Smooth muscle cell (in vitro differentiated cells): Measurements from ENCODE around the gene TASOR2. TPM values are rescaled to one million over a fixed set of nuclear protein-coding genes. Genes with fewer than 3 reads are reported as not detected.

Experiments used
- DNase-seq: peaks from one replicate; lab custom pipeline; 2025; ENCODE audit not compliant: unreplicated experiment; lab: John Stamatoyannopoulos, UW
- H2AFZ ChIP-seq: fragments of 200-600 bp; sonication (generic); 2 replicates; pipeline ENCODE4 v1.6.0; 2016; ENCODE audit warnings: antibody characterized with exemption, low read depth, mild to moderate bottlenecking
- H3F3A ChIP-seq: fragments of 200-600 bp; sonication (generic); 2 replicates; pipeline ENCODE4 v1.6.0; 2017; ENCODE audit warnings: antibody characterized with exemption, low read depth
- H3K27ac ChIP-seq: fragments of 200-600 bp; sonication (generic); 2 replicates; pipeline ENCODE4 v1.5.1; 2016; ENCODE audit warnings: low read depth, mild to moderate bottlenecking
- H3K27me3 ChIP-seq: fragments of 200-600 bp; sonication (generic); 2 replicates; pipeline ENCODE4 v1.6.1; 2016; ENCODE audit warnings: low read depth, mild to moderate bottlenecking
- H3K36me3 ChIP-seq: fragments of 200-600 bp; sonication (generic); 2 replicates; pipeline ENCODE4 v1.5.1; 2016; ENCODE audit warnings: low read depth
- H3K4me1 ChIP-seq: fragments of 200-600 bp; sonication (generic); 2 replicates; pipeline ENCODE4 v1.5.1; 2016; ENCODE audit warnings: low read depth
- H3K4me2 ChIP-seq: fragments of 200-600 bp; sonication (generic); 2 replicates; pipeline ENCODE4 v1.6.0; 2016; ENCODE audit warnings: mild to moderate bottlenecking
- H3K4me3 ChIP-seq: fragments of 200-600 bp; sonication (generic); 2 replicates; pipeline ENCODE4 v1.5.1; 2016; ENCODE audit warnings: mild to moderate bottlenecking
- H3K79me2 ChIP-seq: fragments of 200-600 bp; sonication (generic); 2 replicates; pipeline ENCODE4 v1.6.0; 2016; ENCODE audit warnings: low read depth, mild to moderate bottlenecking
- H3K9ac ChIP-seq: fragments of 200-600 bp; sonication (generic); 2 replicates; pipeline ENCODE4 v1.6.0; 2016; ENCODE audit warnings: low read depth
- H3K9me3 ChIP-seq: fragments of 200-600 bp; sonication (generic); replicated peaks from 2 replicates; pipeline ENCODE4 v1.5.1; 2016; ENCODE audit warnings: low read depth
- H4K20me1 ChIP-seq: fragments of 200-600 bp; sonication (generic); 2 replicates; pipeline ENCODE4 v1.6.0; 2016; ENCODE audit warnings: low read depth
- CTCF ChIP-seq: fragments of 200-600 bp; sonication (generic); IDR thresholded peaks from 2 replicates; pipeline ENCODE4 v1.5.1; 2017; ENCODE audit warnings: borderline replicate concordance, mild to moderate bottlenecking, antibody characterized with exemption; ENCODE audit not compliant: insufficient read depth, poor library complexity, severe bottlenecking
- WGBS: methylation state at CpG from one replicate; pipeline ENCODE4 v1.1.7; 2016; ENCODE audit warnings: low lambda C conversion rate; 5-methylcytosine and 5-hydroxymethylcytosine counted together
- polyA plus RNA-seq: library from polyadenylated mRNA; unstranded; fragments of >200 nt; fragmentation: Nextera tagmentation; extraction: Ambion mirVana; gene quantifications from 2 replicates; pipeline ENCODE4 v1.2.1, GENCODE V29; 2016
- total RNA-seq: library from RNA; depleted of rRNA; stranded (reverse); fragments of >200 nt; gene quantifications from 2 replicates; pipeline ENCODE4 v1.2.3, GENCODE V29; 2014

The TASOR2 gene
- total and polyA plus RNA-seq, 2 experiments from 2014 or later = 15.4 to 132 TPM

GRCh38 chr10:5711642-5712041, 27.0 kb downstream of the TASOR2 start:
- TF ChIP-seq CTCF = no peak
- Histone ChIP-seq H3K4me2 (peak overlapping the region; percentile 23), H3K9me3 (no peaks in the 10 kb centered on the region), H3K36me3 (no peaks in the 10 kb centered on the region), H3K27me3 (no peaks in the 10 kb centered on the region), H3K79me2 (peaks cover 99% of the 10 kb centered on the region), H4K20me1 (peaks cover 75% of the 10 kb centered on the region), H3K4me1 (no peaks in the 10 kb centered on the region), H3F3A (no peaks in the 10 kb centered on the region), H3K4me3 (no peak overlapping the region), H2AFZ (no peak overlapping the region), H3K9ac (no peak overlapping the region), H3K27ac (no peak overlapping the region)
- DNase-seq = no peak
- 86% methylated on average over 4 of the region's 4 CpGs for WGBS

GRCh38 chr10:5719546-5719945, 34.9 kb downstream of the TASOR2 start:
- TF ChIP-seq CTCF = no peak
- no peak for DNase-seq
- Histone ChIP-seq H3K4me3 (no peak overlapping the region), H3K9ac (no peak overlapping the region), H3F3A (no peaks in the 10 kb centered on the region), H3K27me3 (no peaks in the 10 kb centered on the region), H3K79me2 (peaks cover 57% of the 10 kb centered on the region), H4K20me1 (peaks cover 29% of the 10 kb centered on the region), H2AFZ (no peak overlapping the region), H3K36me3 (peaks cover 11% of the 10 kb centered on the region), H3K27ac (peak overlapping the region; percentile 76), H3K4me1 (no peaks in the 10 kb centered on the region), H3K4me2 (no peak overlapping the region), H3K9me3 (no peaks in the 10 kb centered on the region)
- WGBS = 91% methylated on average over 3 of the region's 3 CpGs

- WGBS = 88% methylated on average over 7 of the region's 7 CpGs
- DNase-seq = no peak
- no peaks in the 10 kb centered on the region for H3K4me1 ChIP-seq
- H2AFZ ChIP-seq = no peak overlapping the region
- no peak overlapping the region for H3K4me2 ChIP-seq
- H3K27ac ChIP-seq = peak overlapping the region; percentile 76
- peaks cover 28% of the 10 kb centered on the region for H4K20me1 ChIP-seq
- TF ChIP-seq CTCF = no peak
- H3K27me3 ChIP-seq = no peaks in the 10 kb centered on the region
- H3F3A ChIP-seq = no peaks in the 10 kb centered on the region
- H3K4me3 ChIP-seq = no peak overlapping the region
- H3K36me3 ChIP-seq = peaks cover 11% of the 10 kb centered on the region
- no peak overlapping the region for H3K9ac ChIP-seq
- peaks cover 53% of the 10 kb centered on the region for H3K79me2 ChIP-seq
- H3K9me3 ChIP-seq = no peaks in the 10 kb centered on the region
Measured at GRCh38 chr10:5720182-5720581, 35.5 kb downstream of the TASOR2 start.

- Histone ChIP-seq H3K79me2 (peaks cover 26% of the 10 kb centered on the region), H3K9me3 (no peaks in the 10 kb centered on the region), H3K36me3 (peaks cover 11% of the 10 kb centered on the region), H3K4me2 (no peak overlapping the region), H3F3A (no peaks in the 10 kb centered on the region), H3K4me1 (no peaks in the 10 kb centered on the region), H3K9ac (no peak overlapping the region), H3K4me3 (no peak overlapping the region), H3K27ac (peak overlapping the region; percentile 4), H2AFZ (no peak overlapping the region), H4K20me1 (peaks cover 7% of the 10 kb centered on the region), H3K27me3 (no peaks in the 10 kb centered on the region)
- TF ChIP-seq CTCF = no peak
- no peak for DNase-seq
- WGBS = 93% methylated on average over 2 of the region's 2 CpGs
Measured at GRCh38 chr10:5723692-5724091, 39.1 kb downstream of the TASOR2 start.
